Daoy (cell line): ENCODE measurements around the gene PALD1. TPM values are rescaled to one million over a fixed set of nuclear protein-coding genes. Genes with fewer than 3 reads are reported as not detected.
"Not testable (repeated sequence)": the region's sequence is repeated elsewhere in the genome, so short reads cannot be mapped to it uniquely, and the experiment has no call there.

Source experiments
- DNase-seq: peaks from one replicate; pipeline ENCODE4 v3.0.0-alpha.2; 2015; ENCODE audit warnings: low read depth
- total RNA-seq: library from RNA; depleted of rRNA; stranded (reverse); fragments of >200 nt; shearing (Covaris generic); gene quantifications from 2 replicates; pipeline ENCODE4 v1.2.3, GENCODE V29; 2014

Gene PALD1
- total RNA-seq, 1 experiment from 2014 or later, result 1.9 TPM

- DNase-seq, result no peak
Measured at GRCh38 chr10:70571236-70571635, 92.7 kb downstream of the PALD1 start.

- no peak for DNase-seq
Measured at GRCh38 chr10:70571636-70572439, 93.3 kb downstream of the PALD1 start.

GRCh38 chr10:70573599-70574506, 95.3 kb downstream of the PALD1 start:
- no peak for DNase-seq

GRCh38 chr10:70575486-70575873, 96.9 kb downstream of the PALD1 start:
- DNase-seq, result peak; percentile 58

- peak; percentile 82 for DNase-seq
Measured at GRCh38 chr10:70575874-70576802, 97.6 kb downstream of the PALD1 start.

GRCh38 chr10:70576803-70577517, 98.4 kb downstream of the PALD1 start:
- peak; percentile 35 for DNase-seq

- peak; percentile 93 for DNase-seq
Measured at GRCh38 chr10:70578371-70578947, 99.9 kb downstream of the PALD1 start.

- DNase-seq, result no peak
Measured at GRCh38 chr10:70579234-70580002, 100.9 kb downstream of the PALD1 start.

- DNase-seq, result not testable (repeated sequence)
Measured at GRCh38 chr10:70581176-70581575, 102.6 kb downstream of the PALD1 start.

GRCh38 chr10:70582793-70583668, 104.5 kb downstream of the PALD1 start:
- DNase-seq, result no peak

- DNase-seq, result no peak
Measured at GRCh38 chr10:70583669-70584037, 105.1 kb downstream of the PALD1 start.

GRCh38 chr10:70584366-70584765, 105.8 kb downstream of the PALD1 start:
- no peak for DNase-seq

- no peak for DNase-seq
Measured at GRCh38 chr10:70584909-70585544, 106.5 kb downstream of the PALD1 start.

GRCh38 chr10:70585578-70586169, 107.1 kb downstream of the PALD1 start:
- DNase-seq, result no peak

GRCh38 chr10:70586348-70586930, 107.9 kb downstream of the PALD1 start:
- DNase-seq, result no peak

GRCh38 chr10:70587045-70587658, 108.6 kb downstream of the PALD1 start:
- DNase-seq, result no peak

- DNase-seq, result no peak
Measured at GRCh38 chr10:70588255-70588654, 109.7 kb downstream of the PALD1 start.
